Stromal cell of bone marrow (primary cell): ENCODE results near the gene PTS.

ENCODE experiments used
- DNase-seq: peaks from one replicate; pipeline ENCODE4 v3.0.0-alpha.2; 2012; ENCODE audit warnings: low read depth

The PTS gene

DNA sequence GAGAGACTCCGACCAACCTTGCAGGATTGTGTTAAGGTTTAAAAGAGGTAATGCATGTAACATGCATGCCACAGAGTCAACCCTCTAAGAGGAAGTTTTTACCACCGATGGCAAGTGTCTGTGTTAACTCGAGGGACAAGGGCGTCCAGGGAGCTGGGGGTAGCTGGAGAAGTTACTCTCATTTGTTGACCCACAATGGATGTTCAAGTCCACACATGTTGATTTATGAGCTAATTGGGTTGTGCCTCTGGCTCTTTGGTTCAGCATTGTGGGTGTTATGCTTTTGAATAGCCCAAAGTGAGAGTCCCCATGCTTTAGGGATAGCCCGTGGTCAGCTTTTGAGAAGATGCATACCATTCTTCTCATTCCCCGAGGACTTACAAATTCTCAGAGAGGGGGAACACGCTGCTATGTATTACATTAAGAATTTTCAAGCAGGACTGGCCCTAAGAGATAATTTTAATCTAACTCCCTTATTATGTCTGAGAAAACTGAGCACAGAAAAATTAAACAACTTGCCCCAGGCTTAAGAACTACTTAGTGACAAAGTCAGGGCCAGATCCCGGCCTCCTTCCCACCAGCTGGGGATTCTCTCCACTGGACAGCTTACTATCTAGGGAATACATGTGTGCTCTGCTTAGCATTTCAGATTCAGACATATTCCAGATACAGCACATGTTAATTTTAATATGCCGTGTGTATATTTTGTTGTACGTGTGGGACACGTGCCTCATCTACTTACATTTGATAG is 39.6 kb downstream of the PTS start:
- no peak for DNase-seq

DNA sequence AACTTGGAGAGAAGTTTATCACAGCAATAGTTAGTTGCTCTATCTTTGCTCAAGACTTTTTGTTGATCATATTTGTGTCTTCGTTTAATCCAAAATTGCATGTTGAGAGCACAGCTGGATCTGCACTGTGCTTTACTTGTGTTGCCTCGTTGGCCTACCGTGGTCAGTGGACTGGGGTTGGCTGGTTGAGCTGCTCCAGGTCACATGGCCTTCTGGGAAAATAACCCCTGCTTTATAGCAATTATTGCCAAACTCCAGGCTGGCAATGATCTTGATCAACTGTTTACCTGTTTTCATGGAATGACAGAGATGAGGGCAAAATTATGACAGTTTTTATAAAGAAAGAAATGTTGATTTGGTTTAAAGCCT is 40.2 kb downstream of the PTS start:
- no peak for DNase-seq

DNA sequence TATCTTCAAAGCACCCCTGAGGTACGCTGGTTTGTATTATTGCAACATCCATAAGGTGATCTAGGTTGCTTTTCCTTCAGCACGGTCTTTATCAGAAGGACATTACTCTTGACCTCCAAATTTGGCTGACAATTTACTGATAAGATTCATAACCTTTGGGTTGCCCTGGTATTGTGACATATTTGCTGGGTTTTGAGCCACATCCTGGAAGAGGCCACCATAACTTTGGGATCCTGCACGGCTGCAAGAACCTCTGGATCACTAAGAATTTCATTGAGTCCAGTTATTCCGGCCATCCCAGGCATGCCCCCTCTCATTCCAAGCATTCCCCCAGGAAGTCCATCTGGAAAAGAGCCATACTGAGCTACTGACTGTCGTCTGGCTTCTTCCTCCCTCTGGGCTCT is 41.0 kb downstream of the PTS start:
- no peak for DNase-seq

DNA sequence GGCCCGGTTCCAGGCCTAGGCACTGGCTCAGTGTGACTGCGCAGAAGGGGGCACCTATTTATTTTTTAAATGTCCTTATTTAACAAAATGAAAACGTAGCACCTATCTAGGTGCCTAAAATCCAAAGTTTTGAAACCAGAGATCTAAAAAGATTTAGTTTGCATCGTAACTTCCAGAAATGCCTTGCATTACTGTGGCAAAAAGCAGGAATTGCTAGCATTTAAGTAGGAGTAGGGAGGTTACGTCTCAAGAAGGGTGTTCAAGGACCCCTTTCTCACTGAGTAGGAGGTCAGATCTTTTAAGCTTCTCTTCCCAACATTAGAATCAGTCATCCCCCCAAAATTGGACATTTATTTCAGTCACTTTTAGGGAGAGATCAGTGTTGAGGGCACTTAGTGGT is 42.2 kb downstream of the PTS start:
- DNase-seq, result no peak

DNA sequence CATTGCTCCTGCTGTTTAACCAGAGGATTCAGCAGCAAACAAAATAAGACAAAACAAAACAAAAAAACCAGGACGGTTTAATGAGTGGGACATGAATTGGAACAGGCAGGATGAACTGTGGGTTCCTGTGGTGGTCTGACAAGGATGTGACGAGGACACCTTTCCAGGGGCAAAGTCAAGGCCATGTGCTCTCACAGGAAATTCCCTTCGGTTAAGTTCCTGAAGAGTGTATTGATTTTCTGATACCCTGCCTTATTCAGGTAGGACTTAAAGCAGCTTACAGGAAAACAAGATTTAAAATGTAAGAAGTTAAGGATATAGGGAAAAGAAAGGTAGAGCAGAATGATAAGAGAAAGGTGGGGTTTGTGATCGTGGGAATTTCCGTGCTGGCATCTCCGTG is 42.9 kb downstream of the PTS start:
- DNase-seq, result no peak

DNA sequence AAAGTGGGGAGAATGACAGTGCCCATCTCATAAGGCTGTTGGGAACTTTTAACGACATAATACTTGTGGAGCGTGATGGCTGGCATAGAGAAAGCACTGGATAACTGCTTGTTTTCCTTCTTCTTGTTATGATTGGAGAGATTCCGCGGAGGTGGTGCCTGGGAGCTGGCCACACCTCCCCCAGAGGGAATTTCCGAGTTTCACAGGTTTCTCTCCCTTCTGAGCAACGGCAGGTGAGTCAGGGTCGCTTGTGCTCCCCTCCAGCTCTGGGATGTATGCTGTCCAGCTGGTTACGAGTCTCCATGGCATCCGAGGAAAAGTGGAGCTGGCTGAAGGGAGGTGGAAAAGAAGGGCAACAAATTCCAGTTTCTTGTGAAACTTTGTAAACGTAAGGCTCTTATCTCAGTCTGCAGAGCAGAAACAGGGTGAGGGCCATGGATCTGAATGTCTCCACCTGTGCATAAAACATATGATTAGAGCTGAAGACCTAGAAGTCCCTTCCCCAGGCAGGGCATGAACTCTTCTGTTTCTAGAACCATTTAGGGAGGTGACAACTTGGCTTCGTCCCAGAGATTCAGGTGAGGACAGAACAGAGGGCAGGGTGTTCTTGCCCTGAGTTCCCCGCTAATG is 44.4 kb downstream of the PTS start:
- DNase-seq, result no peak

DNA sequence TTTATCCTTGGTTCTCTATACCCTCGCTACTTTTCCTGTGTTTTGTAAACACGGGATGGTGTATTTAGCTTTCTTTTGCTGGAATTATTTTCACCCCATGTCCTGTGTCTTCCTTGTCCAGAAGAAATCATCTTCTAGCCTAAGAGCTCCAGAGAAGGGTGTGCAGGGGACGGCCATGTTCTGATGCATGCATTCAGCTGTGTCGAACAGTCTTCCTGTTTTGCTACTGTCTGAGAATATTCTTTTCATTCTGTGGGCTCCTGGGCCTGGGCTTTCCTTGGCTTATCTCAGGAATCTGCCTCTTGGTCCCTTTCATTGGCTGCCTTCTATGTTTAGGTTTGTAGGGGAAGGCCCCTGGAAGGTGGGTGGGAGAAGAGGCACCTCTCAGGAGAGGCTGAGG is 45.0 kb downstream of the PTS start:
- DNase-seq, result no peak

DNA sequence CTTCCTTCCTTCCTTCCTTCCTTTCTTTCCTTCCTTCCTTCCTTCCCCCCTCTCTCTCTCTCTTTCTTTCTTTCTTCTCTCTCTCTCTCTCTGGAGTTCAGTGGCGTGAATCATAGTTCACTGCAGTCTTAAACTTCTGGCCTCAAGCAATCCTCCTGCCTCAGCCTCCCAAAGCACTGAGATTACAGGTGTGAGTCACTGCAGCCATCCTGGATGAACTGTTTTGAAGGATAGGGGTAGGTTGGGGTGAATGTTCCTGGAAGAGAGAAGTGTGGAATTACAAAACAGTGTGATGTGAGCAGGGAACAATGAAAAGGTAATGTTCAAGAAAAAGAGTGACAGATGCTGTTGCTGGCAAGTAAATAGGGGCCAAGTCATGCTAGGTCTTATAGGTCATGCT is 46.8 kb downstream of the PTS start:
- no peak for DNase-seq

DNA sequence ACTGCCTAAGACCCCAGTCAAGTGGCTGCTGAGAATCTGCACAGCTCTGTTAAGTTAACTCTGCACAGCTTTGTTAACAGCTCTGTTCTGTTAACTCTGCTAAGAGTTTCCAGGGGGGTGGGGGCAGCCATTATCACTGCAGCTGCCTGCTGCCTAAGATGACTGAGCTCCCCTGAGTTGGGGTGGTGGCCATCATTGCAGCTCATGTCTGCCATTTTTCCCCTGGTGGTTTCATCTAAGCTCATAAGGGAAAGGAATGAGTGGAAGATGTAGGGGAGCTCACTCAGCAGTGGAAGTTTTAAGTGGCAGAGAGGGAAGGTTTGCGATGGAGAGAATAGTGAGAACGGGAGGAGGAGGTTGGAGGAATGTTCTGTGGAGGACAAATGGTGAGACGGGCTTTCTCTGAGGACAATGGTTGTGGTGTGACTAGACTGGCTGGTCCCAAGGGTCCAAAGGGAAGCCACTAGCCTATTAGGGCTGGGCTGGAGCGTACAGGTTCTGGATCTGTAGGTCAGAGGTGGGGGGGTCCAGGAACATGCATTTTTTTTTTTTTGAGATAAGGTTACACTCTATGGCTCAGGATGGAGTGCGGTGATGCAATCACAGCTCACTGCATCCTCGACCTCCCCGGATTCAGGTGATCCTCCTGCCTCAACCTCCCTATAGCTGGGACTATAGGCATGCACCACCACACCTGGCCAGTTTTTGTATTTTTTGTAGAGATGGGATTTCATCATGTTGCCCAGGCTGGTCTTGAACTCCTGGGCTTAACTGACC is 48.0 kb downstream of the PTS start:
- DNase-seq, result no peak

DNA sequence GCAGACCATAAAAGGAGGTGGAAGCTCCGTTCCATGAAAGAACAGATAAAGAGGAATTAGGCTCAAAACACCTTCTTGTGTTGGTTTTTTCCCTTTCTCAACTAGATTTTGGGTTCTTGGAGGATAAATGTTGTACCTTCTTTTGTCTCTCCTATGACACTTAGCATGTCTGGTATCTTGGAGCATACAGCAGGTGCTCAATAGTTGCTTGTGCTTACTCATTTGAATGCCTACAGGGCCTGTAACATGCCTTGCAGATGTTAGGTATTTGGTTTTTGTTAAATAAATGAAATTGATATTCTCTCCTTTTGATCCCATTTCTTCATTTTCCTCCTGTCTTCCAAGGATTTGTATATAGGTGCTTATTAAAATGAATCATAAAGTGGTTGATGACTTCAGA is 50.8 kb downstream of the PTS start:
- DNase-seq, result no peak

DNA sequence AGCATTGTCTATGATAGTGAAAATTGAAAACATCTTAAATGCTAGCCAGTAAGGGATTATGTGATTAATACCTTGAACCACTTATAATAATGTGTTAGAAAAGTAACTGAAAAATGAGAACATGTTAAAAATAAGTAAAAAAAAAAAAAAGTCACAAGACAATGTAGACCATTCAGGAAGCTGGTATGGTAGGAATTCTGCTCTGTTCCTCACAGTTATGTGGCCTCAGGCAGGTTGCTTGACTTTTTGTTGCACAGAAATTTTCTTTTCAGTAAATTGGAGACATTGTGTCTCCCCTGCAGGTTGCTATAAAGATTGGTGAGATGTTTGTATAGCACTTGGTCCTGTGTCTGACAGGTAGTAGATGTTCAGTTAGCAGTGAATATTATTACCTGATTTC is 51.7 kb downstream of the PTS start:
- no peak for DNase-seq

DNA sequence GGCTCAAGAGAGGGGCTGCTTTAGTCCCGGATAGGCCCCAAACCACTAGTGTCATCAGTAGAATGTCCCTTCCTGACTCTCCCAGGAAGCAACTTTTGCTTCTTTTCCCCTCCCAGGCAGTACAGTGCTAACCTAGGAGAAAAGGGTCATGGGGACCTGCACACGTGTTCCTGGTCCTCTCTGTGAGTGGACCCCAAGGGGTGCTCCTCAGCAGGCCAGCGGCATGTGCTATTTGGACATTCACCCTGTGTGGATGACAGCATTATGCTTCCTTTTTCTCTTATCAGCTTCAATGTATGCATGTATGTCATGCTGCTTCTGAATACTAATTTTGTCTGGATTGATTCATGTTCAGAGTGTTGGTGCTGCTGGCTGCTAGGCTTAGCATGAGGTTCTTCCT is 52.6 kb downstream of the PTS start:
- no peak for DNase-seq

DNA sequence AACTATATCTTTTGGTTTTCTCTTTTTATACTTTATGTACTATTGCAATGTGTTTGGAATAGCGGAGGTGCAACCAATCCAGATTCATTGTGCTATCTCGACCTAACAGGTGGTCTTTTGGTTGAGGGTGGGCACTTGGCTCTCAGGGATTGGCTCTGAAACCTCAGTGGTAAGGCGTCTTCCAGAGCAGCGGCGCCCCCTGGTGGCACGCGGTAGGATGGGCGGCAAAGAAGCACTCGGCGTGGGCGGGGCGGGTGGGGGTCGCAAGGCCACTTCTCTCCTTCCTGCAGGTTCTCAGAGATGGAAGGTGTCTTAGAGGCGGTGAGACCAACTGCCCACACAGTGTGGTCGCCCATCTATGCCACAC is 53.7 kb downstream of the PTS start:
- no peak for DNase-seq

DNA sequence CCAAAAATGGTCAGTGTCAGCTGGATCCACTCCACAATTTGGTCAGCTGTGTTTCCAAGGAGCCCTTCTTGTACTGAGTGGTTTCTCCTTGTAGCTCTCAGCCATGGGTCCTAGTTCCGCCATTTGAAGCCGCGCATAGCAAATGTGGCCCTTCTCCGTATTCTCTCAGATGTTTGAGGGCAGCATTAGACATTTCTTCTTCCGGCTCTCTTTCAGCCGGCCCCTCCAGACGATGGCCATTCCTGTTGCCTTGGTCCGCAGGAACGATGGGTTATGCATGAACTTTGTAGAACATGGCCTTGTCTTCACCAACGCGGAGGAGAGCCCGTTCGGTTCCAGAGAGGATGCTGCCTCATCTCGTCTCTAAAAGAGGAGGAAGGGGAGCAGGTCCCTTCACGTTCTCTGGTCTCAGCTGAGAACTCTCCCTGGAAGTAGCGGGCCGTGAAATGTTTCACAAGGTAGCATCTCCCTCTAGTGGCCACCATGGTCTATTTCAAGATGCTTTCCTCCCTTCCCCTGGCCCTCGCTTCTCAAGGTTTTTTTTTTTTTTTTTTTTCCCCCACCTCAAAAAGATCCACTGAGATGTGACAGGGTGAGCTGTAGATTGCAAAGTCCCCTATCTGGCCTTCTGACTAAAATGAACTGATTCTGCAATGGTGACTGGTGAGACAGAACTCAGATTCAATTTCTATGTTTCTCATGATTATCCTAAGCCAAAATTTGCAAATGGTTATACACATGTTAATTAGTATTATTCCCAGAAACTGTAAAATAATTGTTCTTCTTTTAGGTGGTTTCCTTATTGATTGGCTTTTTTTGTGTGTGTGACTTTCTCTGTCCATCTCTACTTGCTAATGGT is 54.3 kb downstream of the PTS start:
- peak; percentile 63 for DNase-seq

DNA sequence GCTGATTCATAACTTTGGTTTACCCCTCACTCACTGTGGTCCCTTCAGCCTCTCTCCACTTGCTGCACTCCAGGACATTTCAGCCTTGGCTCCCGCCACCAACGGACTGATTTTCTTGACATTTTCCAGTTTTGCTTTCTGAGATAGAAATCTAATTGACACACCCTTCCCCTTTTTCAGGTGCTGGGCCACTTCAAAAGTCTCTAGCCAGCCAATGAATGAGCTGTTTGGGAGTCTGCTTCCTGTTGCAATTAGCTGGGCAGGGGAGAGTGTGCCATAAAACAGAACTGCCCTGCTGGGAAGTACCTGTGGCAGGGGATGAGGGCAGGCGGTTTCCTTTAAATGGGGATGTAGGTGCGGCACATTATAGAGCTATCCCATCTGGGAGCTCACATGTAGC is 55.5 kb downstream of the PTS start:
- no peak for DNase-seq
